ENCODE measurements around the gene STMP1.

The STMP1 gene

GRCh38 chr7:135683609-135684008 is 21.3 kb downstream of the STMP1 start:
- TF ChIP-seq CTCF (IDR thresholded peaks at IDR 0.05; ENCODE audit: low read depth, low read length, missing control alignments), result no peak
- in situ Hi-C loops (cut with HindIII; ENCODE audit: low sequenced_read_pairs), result no loop called here
- no peak for DNase-seq (ENCODE audit: low read depth)
- no peak overlapping the region for H3K4me3 ChIP-seq (ENCODE audit: low read depth, low read length)

DNA sequence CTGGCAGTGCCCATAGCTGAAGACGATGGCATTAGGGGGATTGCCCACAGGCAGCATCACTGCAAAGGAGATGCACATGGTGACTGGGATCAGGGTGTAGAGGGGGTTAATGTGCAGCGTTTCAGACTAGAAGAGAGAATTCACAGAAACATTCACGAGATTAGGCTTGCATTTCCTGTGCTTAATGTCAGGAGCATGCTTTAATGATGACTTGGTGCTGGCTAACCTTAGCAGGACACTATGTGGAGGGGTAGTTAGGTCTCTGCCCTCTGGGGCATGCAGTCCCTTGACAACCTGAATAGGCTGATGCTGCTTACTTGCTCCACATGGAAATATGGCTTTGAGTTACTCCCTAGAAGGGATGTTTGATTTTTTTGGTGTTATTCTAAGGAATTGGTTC is 21.8 kb downstream of the STMP1 start:
- TF ChIP-seq CTCF (IDR thresholded peaks at IDR 0.05; ENCODE audit: low read depth, low read length, missing control alignments), result no peak
- no peak overlapping the region for H3K4me3 ChIP-seq (ENCODE audit: low read depth, low read length)
- in situ Hi-C loops (cut with HindIII; ENCODE audit: low sequenced_read_pairs), result no loop called here
- no peak for DNase-seq (ENCODE audit: low read depth)

DNA sequence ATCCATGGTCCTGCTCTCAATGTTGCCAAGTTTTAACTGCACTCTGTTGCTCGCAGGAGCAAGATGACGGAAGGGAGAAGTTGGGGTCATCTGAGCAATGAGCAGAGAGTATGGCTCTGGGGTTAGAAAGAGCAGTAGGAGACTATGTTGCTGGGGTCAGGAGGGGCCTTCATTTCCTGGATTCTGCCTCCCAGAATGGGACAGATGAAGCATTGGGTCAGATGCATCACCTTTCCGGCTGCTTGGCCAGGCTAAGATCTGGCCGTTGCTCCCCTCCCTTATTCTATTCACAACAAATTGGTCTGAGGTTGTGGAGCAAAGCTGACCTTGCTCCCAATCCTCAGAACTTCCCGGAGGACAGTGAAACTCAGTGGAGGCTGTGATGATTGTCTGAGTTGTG is 22.4 kb downstream of the STMP1 start:
- H3K4me3 ChIP-seq (ENCODE audit: low read depth, low read length), result no peak overlapping the region
- in situ Hi-C loops (cut with HindIII; ENCODE audit: low sequenced_read_pairs), result no loop called here
- TF ChIP-seq CTCF (IDR thresholded peaks at IDR 0.05; ENCODE audit: low read depth, low read length, missing control alignments), result no peak
- DNase-seq (ENCODE audit: low read depth), result no peak

DNA sequence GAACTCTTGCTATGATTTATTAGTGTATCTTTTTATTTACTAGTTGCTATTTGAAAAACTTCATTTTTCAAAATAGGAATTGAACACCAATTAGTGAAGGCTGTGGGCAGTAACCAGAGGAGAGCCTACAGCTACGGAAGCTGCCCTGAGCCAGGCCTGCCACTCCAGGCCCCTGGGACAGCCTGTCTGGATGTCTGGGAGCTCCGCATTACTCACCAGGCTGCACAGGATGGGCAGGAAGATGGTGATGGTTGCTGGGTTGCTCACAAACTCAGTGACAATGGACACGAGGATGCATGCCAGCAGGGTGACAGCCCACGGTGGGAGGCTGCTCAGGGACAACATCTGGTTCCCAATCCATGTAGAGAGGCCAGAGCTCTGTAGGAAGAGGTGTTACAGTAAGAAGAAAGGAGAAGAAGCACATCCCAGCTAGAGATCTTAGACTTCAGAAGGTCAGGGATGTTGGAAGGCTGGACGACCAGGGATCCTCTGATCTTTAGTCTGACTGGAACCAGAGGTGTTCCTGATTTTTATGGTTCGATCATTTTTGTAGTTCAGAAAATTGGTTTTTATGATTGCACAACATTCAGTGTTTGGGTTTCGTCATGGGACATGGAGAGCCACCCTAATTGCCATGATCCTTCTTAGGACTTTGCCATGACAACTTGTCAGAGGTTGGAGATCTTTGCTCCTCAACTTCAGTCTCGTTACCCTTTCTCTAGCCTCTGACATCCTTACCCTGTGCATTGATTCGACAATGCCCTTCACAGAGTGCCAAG is 23.2 kb downstream of the STMP1 start:
- in situ Hi-C loops (cut with HindIII; ENCODE audit: low sequenced_read_pairs), result no loop called here
- H3K4me3 ChIP-seq (ENCODE audit: low read depth, low read length), result no peak overlapping the region
- no peak for DNase-seq (ENCODE audit: low read depth)
- no peak for TF ChIP-seq CTCF (IDR thresholded peaks at IDR 0.05; ENCODE audit: low read depth, low read length, missing control alignments)

DNA sequence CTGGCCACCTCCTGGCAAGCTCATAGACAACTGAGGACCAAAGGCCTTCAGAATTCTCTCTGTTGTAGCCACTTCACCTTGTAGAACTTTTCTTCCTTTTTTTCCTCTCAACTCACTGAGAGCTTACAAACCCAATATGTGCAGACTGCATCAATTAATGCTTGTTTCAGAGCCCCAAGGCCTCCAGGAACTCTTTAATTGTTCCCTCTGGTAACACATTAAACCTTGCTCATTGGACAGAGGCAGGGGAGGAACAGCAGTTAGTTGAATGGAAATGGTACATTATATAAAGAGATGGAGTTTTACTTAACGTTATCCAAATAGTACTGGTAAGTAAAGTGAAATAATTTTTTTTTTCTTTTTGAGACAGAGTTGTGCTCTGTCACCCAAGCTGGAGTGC is 25.2 kb downstream of the STMP1 start:
- TF ChIP-seq CTCF (IDR thresholded peaks at IDR 0.05; ENCODE audit: low read depth, low read length, missing control alignments), result no peak
- no peak overlapping the region for H3K4me3 ChIP-seq (ENCODE audit: low read depth, low read length)
- DNase-seq (ENCODE audit: low read depth), result no peak
- in situ Hi-C loops (cut with HindIII; ENCODE audit: low sequenced_read_pairs), result no loop called here

DNA sequence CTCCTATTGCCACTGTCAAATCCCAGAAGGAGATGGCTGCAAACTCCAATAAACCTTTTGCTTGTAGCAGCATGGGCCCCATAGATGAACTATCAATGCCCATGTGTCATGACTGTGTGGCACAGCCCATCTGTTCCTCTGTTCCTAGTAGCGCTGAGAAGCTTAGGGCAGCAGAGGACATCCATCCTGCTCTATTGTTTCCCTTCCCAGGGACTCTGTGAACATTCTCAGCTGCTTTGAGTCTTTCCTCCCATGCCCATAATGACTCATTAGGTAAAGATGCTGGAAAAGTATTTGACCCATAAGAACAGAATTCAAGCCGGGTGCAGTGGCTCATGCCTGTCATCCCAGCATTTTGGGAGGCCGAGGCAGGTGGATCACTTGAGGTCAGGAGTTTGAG is 28.3 kb downstream of the STMP1 start:
- in situ Hi-C loops (cut with HindIII; ENCODE audit: low sequenced_read_pairs), result no loop called here
- no peak overlapping the region for H3K4me3 ChIP-seq (ENCODE audit: low read depth, low read length)
- no peak for TF ChIP-seq CTCF (IDR thresholded peaks at IDR 0.05; ENCODE audit: low read depth, low read length, missing control alignments)
- DNase-seq (ENCODE audit: low read depth), result no peak
